HG03135 (cell line): ENCODE data around the gene TCFL5.
"Not testable (repeated sequence)": the region's sequence is repeated elsewhere in the genome, so short reads cannot be mapped to it uniquely, and the experiment has no call there.

Source experiments
- ATAC-seq: cut with Tn5 transposase; IDR thresholded peaks from one replicate; pipeline ENCODE4 v1.9.1; 2021; ENCODE audit warnings: mild to moderate bottlenecking, moderate library complexity; ENCODE audit not compliant: unreplicated experiment

Gene TCFL5

GRCh38 chr20:62858058-62858830, 3.4 kb downstream of the TCFL5 start:
- ATAC-seq, result no peak

GRCh38 chr20:62856931-62857619, 4.5 kb downstream of the TCFL5 start:
- ATAC-seq, result no peak

GRCh38 chr20:62855120-62855519, 6.5 kb downstream of the TCFL5 start:
- ATAC-seq, result no peak

- ATAC-seq, result no peak
Measured at GRCh38 chr20:62854121-62854520, 7.5 kb downstream of the TCFL5 start.

- ATAC-seq, result not testable (repeated sequence)
Measured at GRCh38 chr20:62853304-62853703, 8.3 kb downstream of the TCFL5 start.

GRCh38 chr20:62852841-62853240, 8.8 kb downstream of the TCFL5 start:
- no peak for ATAC-seq

- ATAC-seq, result no peak
Measured at GRCh38 chr20:62852196-62852595, 9.4 kb downstream of the TCFL5 start.

GRCh38 chr20:62850333-62850974, 11.2 kb downstream of the TCFL5 start:
- no peak for ATAC-seq

- ATAC-seq, result no peak
Measured at GRCh38 chr20:62849431-62849830, 12.2 kb downstream of the TCFL5 start.

- not testable (repeated sequence) for ATAC-seq
Measured at GRCh38 chr20:62848917-62849316, 12.7 kb downstream of the TCFL5 start.

- ATAC-seq, result no peak
Measured at GRCh38 chr20:62846166-62846890, 15.3 kb downstream of the TCFL5 start.

GRCh38 chr20:62845416-62846160, 16.0 kb downstream of the TCFL5 start:
- no peak for ATAC-seq

- ATAC-seq, result no peak
Measured at GRCh38 chr20:62844182-62844581, 17.4 kb downstream of the TCFL5 start.

- ATAC-seq, result no peak
Measured at GRCh38 chr20:62843656-62844055, 18.0 kb downstream of the TCFL5 start.

GRCh38 chr20:62841705-62842212, 19.9 kb downstream of the TCFL5 start:
- no peak for ATAC-seq

- ATAC-seq, result no peak
Measured at GRCh38 chr20:62840244-62841197, 21.1 kb downstream of the TCFL5 start.

- ATAC-seq, result no peak
Measured at GRCh38 chr20:62839816-62840215, 21.8 kb downstream of the TCFL5 start.

- no peak for ATAC-seq
Measured at GRCh38 chr20:62839261-62839660, 22.4 kb downstream of the TCFL5 start.
